Cardiac muscle cell (in vitro differentiated cells and primary cell): Measurements from ENCODE around the gene NAA80. TPM values are rescaled to one million over a fixed set of nuclear protein-coding genes. Genes with fewer than 3 reads are reported as not detected.
"Not testable (repeated sequence)": the region's sequence is repeated elsewhere in the genome, so short reads cannot be mapped to it uniquely, and the experiment has no call there.

Experiments
- DNase-seq, 2 donors: peaks; one replicate each; pipeline versions ENCODE4 v3.0.0 to v3.0.0-alpha.2; 2010 to 2017; ENCODE audit warnings: low read depth in 1 of 2, low spot score in 1 of 2
- H3K27ac ChIP-seq: fragments of 200-600 bp; sonication (generic); 2 replicates; pipeline ENCODE4 v1.5.1; 2016
- H3K27me3 ChIP-seq: fragments of 200-600 bp; sonication (generic); 2 replicates; pipeline ENCODE4 v1.6.0; 2016; ENCODE audit warnings: control low read depth
- H3K36me3 ChIP-seq: fragments of 200-600 bp; sonication (generic); 2 replicates; pipeline ENCODE4 v1.5.1; 2016; ENCODE audit warnings: control low read depth
- H3K4me1 ChIP-seq: fragments of 200-600 bp; sonication (generic); 2 replicates; pipeline ENCODE4 v1.8.1; 2017; ENCODE audit warnings: low read depth, mild to moderate bottlenecking, mixed run types
- H3K4me3 ChIP-seq: fragments of 200-600 bp; sonication (generic); 2 replicates; pipeline ENCODE4 v1.5.1; 2016; ENCODE audit warnings: mild to moderate bottlenecking
- H3K9me3 ChIP-seq: fragments of 200-600 bp; sonication (generic); 2 replicates; pipeline ENCODE4 v1.5.1; 2017; ENCODE audit warnings: low read depth, mild to moderate bottlenecking, control low read depth
- CTCF ChIP-seq: IDR thresholded peaks from 2 replicates; pipeline ENCODE4 v1.5.1; 2012; ENCODE audit warnings: low read depth, mild to moderate bottlenecking, low read length
- polyA plus RNA-seq: library from polyadenylated mRNA; unstranded; fragments of >200 nt; fragmentation: Nextera tagmentation; extraction: Ambion mirVana; gene quantifications from 2 replicates; pipeline ENCODE4 v1.2.1, GENCODE V29; 2016
- total RNA-seq: library from RNA; depleted of rRNA; stranded (reverse); fragments of >200 nt; gene quantifications from 2 replicates; pipeline ENCODE4 v1.2.3, GENCODE V29; 2016

The NAA80 gene
- total and polyA plus RNA-seq, 2 experiments from 2014 or later = 35.6 to 40.4 TPM

GRCh38 chr3:50287262-50287661, 11.9 kb downstream of the NAA80 start:
- no peaks in the 10 kb centered on the region for H3K9me3 ChIP-seq
- TF ChIP-seq CTCF = no peak
- peak overlapping the region; percentile 85 for H3K27ac ChIP-seq
- no peaks in the 10 kb centered on the region for H3K27me3 ChIP-seq
- no peaks in the 10 kb centered on the region for H3K36me3 ChIP-seq
- H3K4me3 ChIP-seq = no peak overlapping the region
- peak in 1 of 2 donors; percentile 55 for DNase-seq
- peaks cover 4% of the 10 kb centered on the region for H3K4me1 ChIP-seq

DNA sequence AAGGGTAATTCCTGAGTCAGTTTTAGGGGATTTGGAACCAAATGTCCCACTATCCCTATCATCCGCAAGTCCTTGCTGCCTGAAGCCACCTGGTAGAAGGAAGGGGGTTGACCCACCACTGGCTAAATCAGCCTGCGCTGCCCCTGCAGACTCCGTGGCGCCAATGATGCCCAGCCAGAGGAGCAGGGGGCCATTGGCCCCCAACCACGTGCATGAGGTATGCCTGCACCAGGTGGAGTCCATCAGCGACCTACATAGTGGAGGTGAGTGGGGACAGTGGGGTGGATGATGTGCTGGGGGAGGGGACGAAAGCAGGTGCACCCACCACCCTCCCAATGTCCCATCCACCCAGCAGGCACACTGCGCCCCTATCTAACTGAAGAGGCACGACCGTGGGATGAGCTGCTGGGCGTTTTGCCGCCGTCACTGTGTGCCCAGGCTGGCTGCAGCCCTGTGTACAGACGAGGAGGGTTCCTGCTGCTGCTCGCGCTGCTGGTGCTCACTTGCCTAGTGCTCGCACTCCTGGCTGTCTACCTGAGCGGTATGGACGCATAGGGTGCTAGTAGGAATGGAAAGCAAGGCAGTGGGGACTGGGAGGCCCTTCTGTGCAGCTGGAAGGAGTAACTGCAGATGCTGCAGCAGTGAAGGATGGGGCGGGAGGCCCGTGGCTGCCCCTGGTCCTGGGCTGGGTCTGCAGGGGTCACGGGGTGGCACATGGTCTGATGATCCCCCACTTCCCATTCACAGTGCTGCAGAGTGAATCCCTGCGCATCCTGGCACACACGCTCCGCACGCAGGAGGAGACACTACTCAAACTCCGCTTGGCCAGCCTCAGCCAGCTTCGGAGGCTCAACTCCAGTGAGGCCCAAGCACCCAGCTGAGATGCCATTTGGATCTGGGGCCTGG, 12.6 kb downstream of the NAA80 start:
- Histone ChIP-seq H3K9me3 (no peaks in the 10 kb centered on the region), H3K4me3 (no peak overlapping the region), H3K27me3 (no peaks in the 10 kb centered on the region), H3K36me3 (no peaks in the 10 kb centered on the region), H3K4me1 (peaks cover 3% of the 10 kb centered on the region), H3K27ac (peak overlapping the region; percentile 85)
- no peak for TF ChIP-seq CTCF
- no peak for DNase-seq

GRCh38 chr3:50284121-50284520, 15.1 kb downstream of the NAA80 start:
- H3K36me3 ChIP-seq, H3K27ac ChIP-seq, H3K9me3 ChIP-seq, H3K4me1 ChIP-seq, H3K27me3 ChIP-seq, H3K4me3 ChIP-seq, DNase-seq: not testable (repeated sequence)

- Histone ChIP-seq H3K4me1 (peaks cover 14% of the 10 kb centered on the region), H3K9me3 (no peaks in the 10 kb centered on the region), H3K4me3 (no peak overlapping the region), H3K27me3 (peaks cover 22% of the 10 kb centered on the region), H3K27ac (peak overlapping the region; percentile 76), H3K36me3 (no peaks in the 10 kb centered on the region)
- no peak for DNase-seq
- TF ChIP-seq CTCF = no peak
These were observed 19.8 kb downstream of the NAA80 start for GRCh38 chr3:50279255-50280016.

DNA sequence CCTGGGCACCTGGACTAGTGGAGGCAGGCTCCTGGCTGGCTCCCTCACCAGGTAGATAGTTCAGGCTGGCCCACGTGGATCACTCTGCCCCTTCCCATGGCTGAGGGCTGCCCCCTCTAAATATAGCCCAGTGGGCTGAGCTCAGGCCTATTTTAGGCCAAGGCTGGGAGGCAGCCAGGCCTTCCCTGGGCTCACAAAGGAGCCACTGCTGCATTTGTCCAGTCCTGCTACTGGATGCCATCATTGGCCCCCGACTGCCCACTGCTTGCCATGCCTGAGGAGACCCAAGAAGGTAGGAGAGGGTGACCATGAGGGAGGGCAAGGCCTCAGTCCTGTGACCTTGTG, 20.4 kb downstream of the NAA80 start, which contains the start of gene LSMEM2:
LSMEM2 (plus strand) TSS at position 208 of the 345 bp plus-strand sequence; CDS start at position 235, 27 bp downstream.
- H3K36me3 ChIP-seq = no peaks in the 10 kb centered on the region
- peak in 1 of 2 donors; percentile 61 for DNase-seq
- H3K9me3 ChIP-seq = no peaks in the 10 kb centered on the region
- no peak within 1 kb of the TSS for H3K4me3 ChIP-seq
- H3K27me3 ChIP-seq = peaks cover 26% of the 10 kb centered on the region
- H3K4me1 ChIP-seq = peaks cover 14% of the 10 kb centered on the region
- TF ChIP-seq CTCF = no peak
- H3K27ac ChIP-seq = peak within 1 kb of the TSS; percentile 76
